Raji (cell line): ENCODE results near the gene GASK1A.

Experiments
- POLR2A ChIP-seq: IDR thresholded peaks from 2 replicates; pipeline ENCODE4 v1.6.1; 2011; ENCODE audit warnings: low read depth, low read length, control low read depth; ENCODE audit not compliant: insufficient read depth

GASK1A gene

DNA sequence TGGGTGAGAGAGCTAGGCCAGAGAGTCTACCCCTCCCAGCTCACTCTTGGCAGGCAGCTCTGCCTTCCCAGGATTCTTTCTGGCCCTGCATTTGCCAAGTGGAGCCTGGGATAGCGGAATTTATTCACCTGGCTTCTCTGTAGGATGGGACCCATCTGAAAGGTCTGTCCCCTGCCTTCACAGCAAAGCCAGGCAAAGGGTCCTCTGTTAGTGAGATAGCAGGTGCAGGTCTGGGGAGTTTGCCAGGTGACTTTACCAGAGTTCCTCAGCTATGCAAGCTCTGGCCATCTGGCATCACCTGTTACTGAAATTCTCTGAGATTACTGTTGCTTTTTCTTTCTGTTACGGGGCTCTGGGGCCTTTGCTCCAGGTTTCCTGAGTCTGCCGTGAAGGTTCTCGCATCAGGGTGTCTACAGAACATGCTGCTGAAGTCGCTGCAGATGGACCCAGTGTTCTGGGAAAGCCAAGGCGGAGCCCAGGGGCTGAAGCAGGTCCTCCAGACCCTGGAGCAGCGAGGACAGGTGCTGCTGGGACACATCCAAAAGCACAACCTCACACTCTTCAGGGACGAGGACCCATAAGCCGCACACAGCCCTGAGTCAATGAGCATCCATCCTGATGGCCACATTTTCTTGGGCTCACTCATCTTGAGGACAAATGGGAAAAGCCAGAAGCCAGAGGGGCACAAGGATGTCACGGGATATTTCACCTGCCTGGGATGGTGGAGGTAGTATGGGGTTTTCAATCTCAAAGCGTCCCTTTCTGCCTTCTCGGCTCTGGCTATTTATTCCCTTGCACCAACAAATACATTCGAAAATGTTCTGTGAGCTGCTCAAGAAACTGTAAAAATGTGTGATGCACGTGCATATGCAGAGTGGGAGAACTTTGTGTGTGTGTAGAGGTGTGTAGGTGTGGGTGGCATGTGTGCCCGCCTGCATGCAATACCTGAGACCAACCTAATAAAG is 77.0 kb downstream of the GASK1A start:
- TF ChIP-seq POLR2A, result no peak

DNA sequence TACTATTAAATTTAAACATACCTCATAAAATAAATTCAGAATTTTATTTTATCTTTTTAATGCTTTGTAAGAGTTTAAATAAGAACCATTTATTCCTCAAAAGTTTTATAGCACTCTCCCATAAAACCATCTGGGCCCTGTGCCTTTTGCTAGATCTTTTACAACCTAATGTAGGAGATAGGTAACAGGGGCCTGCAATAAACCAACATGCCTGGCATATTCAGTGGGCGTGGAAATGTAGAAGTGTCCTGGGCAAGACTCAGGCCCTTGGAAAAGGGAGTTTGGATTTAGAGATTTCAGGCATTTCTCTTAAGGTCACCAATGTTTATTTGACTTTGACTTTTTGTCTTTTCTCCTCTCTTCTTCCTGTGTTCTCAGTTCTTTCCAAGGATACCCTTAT is 80.3 kb downstream of the GASK1A start:
- TF ChIP-seq POLR2A, result no peak

DNA sequence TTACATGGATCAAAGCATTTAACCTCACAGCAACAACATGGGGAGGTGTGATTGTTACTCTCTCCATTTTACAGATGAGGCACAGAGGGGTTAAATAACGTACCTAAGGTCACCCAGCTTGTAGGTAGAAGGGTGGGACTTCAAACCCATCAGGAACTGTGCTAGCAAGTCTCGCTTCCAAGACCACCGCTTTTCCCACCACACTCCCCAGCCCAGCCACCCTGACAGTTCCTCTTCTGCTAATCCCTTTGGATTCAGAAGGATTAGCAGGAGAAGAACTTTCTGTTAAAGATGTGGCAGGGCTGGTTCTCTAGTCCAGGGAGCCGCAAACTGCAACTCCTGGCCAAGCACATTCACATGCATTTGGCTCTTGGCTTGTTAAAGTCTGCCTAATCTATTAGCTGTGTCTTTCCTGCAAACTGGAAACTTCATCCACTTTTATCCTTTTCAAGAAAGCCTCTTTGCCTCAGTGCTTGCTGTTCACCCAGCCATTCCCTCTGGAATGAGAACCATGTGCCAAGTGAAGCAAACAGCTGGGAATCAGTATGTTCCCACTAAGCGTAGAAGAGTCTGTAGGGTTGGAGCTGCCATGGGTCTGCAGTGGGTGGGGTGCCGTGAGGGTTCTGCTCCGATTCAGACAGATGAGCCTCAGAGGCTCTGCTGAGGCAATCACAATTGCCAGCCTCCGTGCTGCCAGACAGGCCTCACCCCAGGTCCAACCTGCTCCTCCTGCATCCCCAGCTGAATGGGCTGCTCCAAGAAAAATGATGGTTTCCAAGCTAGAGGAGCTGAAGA is 82.2 kb downstream of the GASK1A start:
- no peak for TF ChIP-seq POLR2A

DNA sequence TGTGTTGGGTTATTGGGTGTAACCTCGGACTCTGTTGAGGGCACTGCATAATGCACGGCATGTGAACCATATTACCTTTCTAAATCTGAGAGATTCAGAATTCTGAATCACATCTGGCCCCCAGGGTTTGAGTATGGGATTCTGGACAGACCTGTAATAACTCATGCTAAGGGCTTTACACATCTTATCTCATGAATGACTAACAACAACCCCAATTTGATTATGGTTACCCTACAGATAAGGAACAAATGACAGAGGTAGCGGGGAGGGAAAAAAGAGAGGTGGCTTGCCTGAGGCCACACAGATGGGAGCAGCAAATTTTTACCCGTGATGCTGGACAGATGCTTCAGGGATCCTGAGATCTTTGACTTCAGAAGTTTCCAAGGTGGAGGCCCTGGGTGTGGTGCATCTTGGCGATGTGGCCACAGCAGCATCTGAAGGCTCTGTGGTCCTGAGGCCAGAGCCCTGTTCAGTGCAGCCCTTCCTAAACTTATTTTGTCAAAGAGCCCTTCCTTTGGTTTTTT is 83.0 kb downstream of the GASK1A start:
- no peak for TF ChIP-seq POLR2A

DNA sequence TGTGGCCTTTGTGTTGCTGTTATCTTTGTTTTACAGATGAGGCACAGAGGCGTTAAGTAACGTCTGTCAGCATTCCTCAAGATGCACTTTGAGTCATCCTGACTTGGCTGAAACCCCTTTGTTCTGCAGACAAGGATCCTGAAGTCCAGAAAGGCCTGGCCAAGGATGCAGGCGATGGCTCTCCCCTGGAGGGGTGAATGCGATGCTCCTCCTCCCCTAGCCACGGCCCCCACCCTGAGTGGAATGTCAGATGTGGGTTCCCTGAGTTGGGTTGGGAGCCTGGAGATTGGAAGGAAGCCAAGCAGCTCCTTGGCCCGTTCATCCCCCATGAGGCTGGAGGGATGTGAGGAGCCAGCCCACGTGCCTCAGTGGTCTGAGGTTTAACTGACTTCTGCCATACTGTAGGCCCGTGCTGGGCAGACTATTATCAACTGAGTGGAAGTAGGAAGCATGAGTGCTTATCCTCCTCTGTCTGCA is 83.5 kb downstream of the GASK1A start:
- TF ChIP-seq POLR2A, result no peak

DNA sequence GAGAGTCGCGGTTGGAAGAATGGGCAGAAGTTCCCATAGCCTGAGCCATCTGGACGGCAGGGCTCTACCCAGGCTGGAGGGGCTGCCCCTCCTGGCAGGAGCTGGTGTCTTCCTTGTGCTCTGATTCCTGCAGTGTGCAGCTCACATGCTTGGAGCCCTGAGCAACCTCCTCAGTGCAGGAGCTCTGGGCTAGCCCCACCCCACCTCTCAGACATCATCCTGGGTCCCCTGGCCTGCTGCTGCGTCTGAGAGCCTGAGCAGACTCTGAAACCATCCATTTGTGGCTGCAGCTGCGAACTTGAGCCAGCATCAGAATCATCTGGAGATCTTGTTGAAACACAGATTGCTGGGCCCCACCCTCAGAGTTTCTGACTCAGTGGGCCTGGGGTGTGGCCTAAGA is 84.0 kb downstream of the GASK1A start:
- TF ChIP-seq POLR2A, result no peak

DNA sequence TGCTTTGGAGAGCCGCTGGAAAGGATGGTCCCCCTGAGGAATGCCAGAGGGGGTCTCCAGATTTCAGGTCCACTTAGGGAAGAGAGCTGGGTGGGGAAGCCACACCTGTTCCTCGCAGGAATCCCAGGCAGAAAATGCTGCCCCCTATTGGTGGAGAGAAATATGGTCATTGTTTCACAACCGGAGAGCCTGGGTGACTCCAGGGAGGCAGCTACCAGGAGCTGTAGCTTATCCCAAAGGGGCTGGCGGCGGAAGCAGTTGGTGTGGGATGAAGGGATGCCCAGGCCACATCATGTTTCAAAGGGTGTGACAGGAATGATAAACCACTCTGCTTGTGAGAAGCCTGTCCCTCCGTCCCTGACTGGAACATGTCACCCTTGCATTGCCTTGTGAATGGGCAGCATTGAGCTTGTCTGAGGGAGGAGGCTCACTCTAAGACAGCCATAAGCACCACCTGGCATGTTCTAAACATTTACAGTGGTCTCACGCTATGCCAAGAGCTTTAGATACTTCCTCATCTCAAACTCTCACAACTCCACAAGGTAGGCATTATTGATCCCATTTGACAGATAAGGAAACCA is 92.3 kb downstream of the GASK1A start:
- no peak for TF ChIP-seq POLR2A

DNA sequence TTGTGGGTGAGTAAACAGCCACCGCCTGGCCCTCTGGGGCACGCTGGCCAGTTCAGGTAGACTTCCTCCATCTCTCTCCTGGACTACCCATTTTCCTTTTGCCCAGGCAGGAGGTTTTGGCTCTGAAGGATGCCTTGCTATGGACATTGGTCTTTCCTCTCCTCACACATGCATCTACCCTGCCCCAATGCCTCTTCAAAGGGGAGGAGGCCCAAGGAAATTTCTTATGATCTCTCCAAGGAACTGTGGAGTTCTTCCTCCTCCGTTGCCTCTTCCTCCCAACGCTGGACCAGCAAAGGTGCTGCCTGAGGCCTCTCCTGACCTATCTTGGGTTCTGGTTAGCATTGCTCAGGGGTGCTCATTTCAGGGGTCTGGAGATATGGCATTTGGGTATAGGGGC is 93.2 kb downstream of the GASK1A start:
- no peak for TF ChIP-seq POLR2A

DNA sequence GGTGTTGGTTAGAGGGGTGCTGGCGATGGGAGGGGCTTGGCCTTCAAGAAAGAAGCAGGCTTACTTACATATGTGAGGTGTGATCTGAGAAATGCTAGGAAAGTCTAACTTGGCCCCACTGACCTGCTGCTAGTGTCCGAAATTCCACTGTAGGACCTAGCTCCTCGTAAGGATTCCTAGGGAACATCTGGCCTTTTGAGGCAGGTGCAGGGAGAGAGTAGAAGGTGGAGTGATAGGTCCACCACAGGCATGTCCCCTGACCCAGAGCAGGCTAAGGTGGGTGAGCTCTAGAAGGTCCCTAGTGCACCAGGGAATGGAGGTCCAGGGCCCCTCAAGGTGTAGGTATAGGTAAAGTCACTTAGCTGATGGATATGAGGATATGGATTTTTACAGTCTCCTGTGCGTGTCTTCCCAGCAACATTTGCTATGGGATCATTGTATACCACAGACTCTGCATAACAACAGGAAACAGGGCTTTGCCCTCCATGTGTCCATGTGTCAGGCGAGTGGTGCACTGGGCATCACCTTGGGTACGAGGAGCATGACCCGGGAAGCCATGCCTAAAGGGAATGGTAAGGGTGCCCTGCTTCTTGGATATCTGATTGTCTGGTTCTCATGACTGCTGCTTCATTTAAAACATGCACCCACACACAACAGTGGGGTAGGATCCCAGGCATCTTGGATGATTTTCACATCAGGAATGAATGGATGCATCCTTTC is 94.2 kb downstream of the GASK1A start:
- TF ChIP-seq POLR2A, result no peak

DNA sequence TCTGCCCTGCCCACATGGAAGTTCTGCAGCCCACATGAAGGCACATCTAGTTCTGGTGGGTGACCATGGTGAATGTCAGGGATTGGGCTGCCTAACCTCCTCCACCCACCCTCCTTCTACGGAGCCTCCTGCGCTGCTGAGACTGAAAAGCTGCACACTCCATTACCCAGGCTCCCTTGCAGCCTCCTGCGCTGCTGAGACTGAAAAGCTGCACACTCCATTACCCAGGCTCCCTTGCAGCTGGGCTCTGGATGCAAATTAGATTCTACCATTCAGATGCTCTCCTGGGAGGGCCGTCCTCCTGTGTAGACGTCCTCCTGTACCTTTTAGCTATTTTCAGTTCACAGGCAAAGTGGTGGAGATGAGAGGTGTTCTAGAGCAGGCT is 94.7 kb downstream of the GASK1A start:
- no peak for TF ChIP-seq POLR2A

DNA sequence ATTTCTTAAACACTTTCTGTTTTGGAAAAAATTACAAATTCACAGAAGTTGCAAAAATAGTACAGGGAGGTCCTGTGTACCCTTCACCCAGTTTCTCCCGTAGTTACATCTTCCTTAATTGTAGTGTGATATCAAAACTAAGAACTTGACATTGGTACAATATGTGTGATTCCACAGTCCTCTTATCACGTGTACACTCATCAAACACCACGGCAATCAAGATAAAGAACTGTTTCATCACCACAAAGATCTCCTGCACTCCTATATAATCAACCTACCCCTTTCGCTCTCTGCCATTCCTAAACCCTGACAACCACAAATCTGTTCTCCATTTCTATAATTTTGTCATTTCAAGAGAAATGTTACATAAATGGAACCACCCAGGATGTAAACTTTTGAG is 95.4 kb downstream of the GASK1A start:
- no peak for TF ChIP-seq POLR2A

DNA sequence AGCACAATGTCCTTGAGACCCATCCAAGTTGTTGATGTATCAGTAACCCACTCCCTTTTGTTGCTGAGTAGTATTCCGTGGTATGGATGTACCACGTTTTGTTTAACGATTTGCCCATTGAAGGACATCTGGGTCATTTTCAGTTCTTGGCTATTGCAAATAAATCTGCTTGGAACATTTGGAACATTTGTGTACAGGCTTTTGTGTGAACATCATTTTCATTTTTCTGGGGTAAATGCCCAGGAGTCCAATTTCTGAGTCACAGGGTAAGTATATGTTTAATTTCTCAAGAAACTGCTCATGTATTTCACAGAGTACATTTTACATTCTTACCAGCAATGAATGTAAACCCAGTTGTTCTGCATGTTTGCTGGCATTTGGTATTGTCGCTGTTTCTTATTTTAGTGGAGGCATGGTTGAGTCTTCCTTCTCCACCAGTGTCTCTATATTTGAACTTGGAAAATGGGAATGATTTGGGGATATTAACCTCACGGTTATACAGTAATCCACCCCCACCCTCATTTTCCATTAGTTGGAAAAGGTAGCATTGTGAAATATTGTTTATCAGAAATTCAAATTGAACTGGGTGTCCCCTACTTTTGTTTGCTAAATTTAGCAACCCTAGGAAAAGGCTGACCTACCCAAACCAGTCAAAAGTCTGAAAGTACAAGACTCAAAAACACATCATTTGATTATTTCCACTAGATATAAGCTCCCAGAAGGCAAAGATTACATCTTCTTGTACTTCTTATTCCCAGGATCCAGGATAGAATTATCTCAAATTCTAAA is 96.0 kb downstream of the GASK1A start:
- TF ChIP-seq POLR2A, result no peak

DNA sequence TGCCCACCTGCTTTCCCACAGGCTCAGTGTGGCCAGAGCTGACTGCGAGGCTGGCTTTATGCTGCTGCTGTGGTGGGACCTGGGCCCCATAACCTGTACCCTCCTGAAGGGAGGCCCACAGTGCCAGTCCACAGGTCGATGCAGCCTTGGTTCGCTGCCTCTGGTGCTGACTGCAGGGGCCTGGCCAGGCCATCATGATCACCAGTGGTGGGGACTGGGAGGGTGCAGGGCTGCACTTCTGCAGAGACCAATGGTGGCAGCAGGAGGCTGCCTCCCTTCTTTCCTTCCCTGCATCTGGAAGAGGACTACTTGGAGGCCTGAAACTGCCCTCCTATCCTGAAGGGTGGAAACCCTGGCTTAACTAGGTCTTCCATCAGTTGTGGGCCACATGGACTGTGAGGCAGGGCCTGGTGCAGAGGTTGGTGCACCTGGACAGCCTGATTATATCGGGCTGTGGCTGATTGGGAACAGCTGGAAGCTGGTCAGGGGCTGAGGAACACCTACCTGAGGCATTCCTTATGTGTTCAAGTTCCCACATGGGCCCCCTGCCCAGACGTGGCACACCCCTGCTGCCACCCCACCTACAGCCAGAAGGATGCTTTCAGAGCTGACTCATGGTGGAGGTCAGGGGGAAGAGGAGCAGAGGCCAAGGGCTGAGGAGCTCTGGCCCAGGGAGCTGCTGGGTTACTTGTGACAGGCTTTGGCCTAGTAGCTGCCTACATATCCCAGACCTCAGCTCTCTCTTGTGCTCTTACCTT is 97.0 kb downstream of the GASK1A start:
- no peak for TF ChIP-seq POLR2A
